RWPE2 (cell line): ENCODE results near the gene TMEM9.

ENCODE experiments used
- ATAC-seq: fragments of 200-7000 bp; cut with Tn5 transposase; 3 replicates; pipeline ENCODE4 v1.9.1; 2021; ENCODE audit warnings: low read depth
- DNase-seq: peaks from one replicate; pipeline ENCODE4 v3.0.0-alpha.2; 2020; ENCODE audit warnings: low spot score
- H3K27ac ChIP-seq: fragments of 450-650 bp; 2 replicates; pipeline ENCODE4 v1.5.1; 2017; ENCODE audit warnings: mild to moderate bottlenecking; ENCODE audit not compliant: poor library complexity, severe bottlenecking
- H3K27me3 ChIP-seq: fragments of 250-450 bp; sonication (Bioruptor Pico); 2 replicates; pipeline ENCODE4 v1.5.1; 2021; ENCODE audit warnings: mild to moderate bottlenecking, moderate library complexity; ENCODE audit not compliant: insufficient read depth, poor library complexity, severe bottlenecking
- H3K36me3 ChIP-seq: fragments of 250-450 bp; sonication (Bioruptor Pico); 2 replicates; pipeline ENCODE4 v1.5.1; 2020; ENCODE audit warnings: low read depth, mild to moderate bottlenecking, moderate library complexity
- H3K4me1 ChIP-seq: fragments of 250-450 bp; sonication (Bioruptor Pico); 2 replicates; pipeline ENCODE4 v1.5.1; 2021; ENCODE audit warnings: mild to moderate bottlenecking, moderate library complexity; ENCODE audit not compliant: insufficient read depth, poor library complexity, severe bottlenecking
- H3K4me3 ChIP-seq: fragments of 250-450 bp; sonication (Bioruptor Pico); 2 replicates; pipeline ENCODE4 v1.5.1; 2021; ENCODE audit warnings: mild to moderate bottlenecking, moderate library complexity; ENCODE audit not compliant: severe bottlenecking
- H3K9me3 ChIP-seq: fragments of 250-450 bp; sonication (Bioruptor Pico); 2 replicates; pipeline ENCODE4 v1.5.1; 2021; ENCODE audit warnings: mild to moderate bottlenecking, moderate library complexity; ENCODE audit not compliant: severe bottlenecking
- TF ChIP-seq, protein P1 (sequence below): fragments of 450-650 bp; IDR thresholded peaks from one replicate; pipeline ENCODE4 v1.5.1; 2017; ENCODE audit warnings: mild to moderate bottlenecking, moderate library complexity; ENCODE audit not compliant: poor library complexity, severe bottlenecking

Gene TMEM9

DNA sequence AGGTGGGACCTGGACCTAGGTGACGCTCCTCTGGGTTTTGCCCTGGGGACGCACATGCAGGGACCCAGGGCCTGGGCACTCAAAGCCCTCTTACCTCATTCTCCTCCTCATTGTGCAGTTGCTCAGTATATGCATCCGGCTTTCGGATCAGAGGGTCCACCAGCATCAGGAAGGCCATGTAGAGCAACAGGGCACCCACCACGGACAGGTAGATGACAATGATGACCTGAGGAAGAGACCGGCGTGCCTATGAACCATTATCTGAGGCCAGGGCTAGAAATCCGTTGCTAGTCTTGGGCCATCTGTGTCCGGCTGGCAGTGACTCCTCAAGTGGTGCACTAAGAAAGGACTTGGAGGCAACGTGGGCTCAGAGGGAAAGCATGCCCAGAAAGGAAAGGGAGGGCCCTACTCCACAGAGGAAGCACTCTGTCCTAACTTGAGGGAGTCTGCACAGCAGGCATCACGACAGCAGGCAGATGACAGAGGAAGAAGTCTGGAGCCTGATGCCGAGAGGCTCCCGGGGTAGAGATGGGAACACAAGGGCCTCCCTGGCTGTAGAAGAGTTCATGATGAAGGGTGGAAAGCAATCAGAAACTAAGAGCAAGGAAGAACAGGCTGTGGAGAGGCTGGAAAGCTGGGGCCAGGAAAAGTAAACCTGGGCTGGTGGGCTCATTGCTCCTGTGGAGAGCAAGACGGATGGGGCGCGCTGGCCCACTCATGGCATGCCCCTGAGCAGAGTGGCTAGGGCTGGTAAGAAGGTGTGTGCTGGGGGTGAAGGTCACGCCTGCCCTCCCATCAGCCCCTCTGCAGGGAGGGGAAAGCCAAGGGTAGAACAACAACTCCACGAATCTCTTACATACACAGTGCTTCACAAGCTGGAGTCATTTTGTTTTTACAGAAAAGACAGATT is 10.3 kb downstream of the TMEM9 start:
- Histone ChIP-seq H3K27me3 (no peaks in the 10 kb centered on the region), H3K4me1 (no peaks in the 10 kb centered on the region), H3K27ac (no peak overlapping the region), H3K9me3 (no peaks in the 10 kb centered on the region), H3K36me3 (peaks cover 76% of the 10 kb centered on the region), H3K4me3 (no peak overlapping the region)
- ATAC-seq (no peak), DNase-seq (no peak)
- TF ChIP-seq, protein P1, sequence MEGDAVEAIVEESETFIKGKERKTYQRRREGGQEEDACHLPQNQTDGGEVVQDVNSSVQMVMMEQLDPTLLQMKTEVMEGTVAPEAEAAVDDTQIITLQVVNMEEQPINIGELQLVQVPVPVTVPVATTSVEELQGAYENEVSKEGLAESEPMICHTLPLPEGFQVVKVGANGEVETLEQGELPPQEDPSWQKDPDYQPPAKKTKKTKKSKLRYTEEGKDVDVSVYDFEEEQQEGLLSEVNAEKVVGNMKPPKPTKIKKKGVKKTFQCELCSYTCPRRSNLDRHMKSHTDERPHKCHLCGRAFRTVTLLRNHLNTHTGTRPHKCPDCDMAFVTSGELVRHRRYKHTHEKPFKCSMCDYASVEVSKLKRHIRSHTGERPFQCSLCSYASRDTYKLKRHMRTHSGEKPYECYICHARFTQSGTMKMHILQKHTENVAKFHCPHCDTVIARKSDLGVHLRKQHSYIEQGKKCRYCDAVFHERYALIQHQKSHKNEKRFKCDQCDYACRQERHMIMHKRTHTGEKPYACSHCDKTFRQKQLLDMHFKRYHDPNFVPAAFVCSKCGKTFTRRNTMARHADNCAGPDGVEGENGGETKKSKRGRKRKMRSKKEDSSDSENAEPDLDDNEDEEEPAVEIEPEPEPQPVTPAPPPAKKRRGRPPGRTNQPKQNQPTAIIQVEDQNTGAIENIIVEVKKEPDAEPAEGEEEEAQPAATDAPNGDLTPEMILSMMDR = no peak

GRCh38 chr1:201142849-201143725 is 11.2 kb downstream of the TMEM9 start:
- DNase-seq (no peak), ATAC-seq (no peak)
- Histone ChIP-seq H3K4me3 (no peak overlapping the region), H3K27ac (no peak overlapping the region), H3K9me3 (no peaks in the 10 kb centered on the region), H3K27me3 (no peaks in the 10 kb centered on the region), H3K4me1 (no peaks in the 10 kb centered on the region), H3K36me3 (peaks cover 72% of the 10 kb centered on the region)
- TF ChIP-seq, protein P1 = no peak

DNA sequence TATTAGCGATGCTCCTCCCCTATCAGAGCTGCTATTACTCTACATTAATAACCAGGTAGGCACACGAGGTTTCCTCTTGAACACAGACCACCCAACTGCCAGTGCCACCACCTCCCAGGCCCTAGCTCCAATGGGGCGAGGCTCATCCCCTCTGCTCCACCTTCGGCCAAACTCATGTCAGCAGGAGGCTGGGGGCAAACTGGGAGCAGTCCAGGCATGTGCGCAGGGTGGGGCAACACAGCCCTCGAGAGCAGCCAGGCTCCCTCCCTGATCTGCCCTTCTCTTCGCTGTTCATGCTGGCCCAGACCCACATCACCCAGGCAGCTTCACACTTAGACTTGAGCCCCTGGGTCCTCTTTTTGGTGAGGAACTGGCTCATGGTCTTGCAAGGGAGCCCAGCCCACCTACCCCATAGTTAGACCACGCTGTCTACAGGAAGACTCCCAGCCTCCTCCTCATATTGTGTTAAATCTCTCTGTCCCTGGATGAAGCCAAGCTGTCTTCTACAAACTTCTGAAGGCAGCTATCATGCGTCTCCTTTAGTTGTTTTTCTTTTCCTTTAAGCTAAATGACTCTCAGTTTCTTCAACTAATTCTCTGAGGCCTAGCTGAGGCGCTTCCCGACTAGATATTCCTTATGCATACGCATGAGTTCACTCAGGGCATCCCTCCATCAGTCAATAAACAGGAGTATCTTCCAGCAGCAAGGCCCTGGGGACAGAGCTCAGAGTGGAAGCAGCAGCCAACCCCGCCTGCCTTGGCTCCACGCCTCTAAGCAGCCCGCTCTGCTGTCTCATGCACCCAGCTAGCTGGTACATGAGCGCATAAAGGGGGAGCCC is 12.0 kb downstream of the TMEM9 start:
- DNase-seq (no peak), ATAC-seq (no peak)
- Histone ChIP-seq H3K4me3 (no peak overlapping the region), H3K9me3 (no peaks in the 10 kb centered on the region), H3K4me1 (no peaks in the 10 kb centered on the region), H3K27ac (no peak overlapping the region), H3K27me3 (no peaks in the 10 kb centered on the region), H3K36me3 (peaks cover 72% of the 10 kb centered on the region)
- TF ChIP-seq, protein P1 = no peak

DNA sequence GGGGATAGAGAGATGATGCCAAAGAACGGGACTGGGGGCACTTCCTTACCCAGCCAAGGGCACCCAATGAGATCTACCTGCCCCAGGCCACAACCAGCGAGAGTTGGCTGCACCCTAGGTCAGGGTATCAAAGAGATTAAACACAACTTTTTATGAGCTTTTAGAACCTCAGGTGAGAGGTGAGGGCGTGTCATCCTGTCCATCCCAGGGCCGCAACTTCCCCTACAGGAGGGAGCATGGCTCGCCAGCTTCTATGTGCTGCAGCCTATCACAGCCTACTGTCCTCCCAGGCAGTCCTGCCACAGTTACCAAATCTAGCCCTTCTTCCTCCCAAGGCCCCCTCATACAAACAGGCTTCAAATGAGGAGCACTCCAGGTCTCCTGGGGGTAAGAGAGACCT is 12.9 kb downstream of the TMEM9 start:
- Histone ChIP-seq H3K4me1 (no peaks in the 10 kb centered on the region), H3K27me3 (no peaks in the 10 kb centered on the region), H3K27ac (no peak overlapping the region), H3K4me3 (no peak overlapping the region), H3K9me3 (no peaks in the 10 kb centered on the region), H3K36me3 (peaks cover 64% of the 10 kb centered on the region)
- TF ChIP-seq, protein P1 = no peak
- DNase-seq = no peak
- ATAC-seq = no peak
